ENCODE data around the gene EHD4.

GRCh38 chr15:41936155-41936554 lies 36.2 kb downstream of the EHD4 start:
- TF ChIP-seq CTCF (IDR thresholded peaks at IDR 0.05), result no peak
- TF ChIP-seq POLR2AphosphoS5 (IDR thresholded peaks at IDR 0.05; ENCODE audit: insufficient read depth in 1 of 2, low read depth in 1 of 2), result no peak

Data from vagina (tissue), 2 donors.